H1 (cell line): ENCODE results near the gene NUMB. TPM values are rescaled to one million over a fixed set of nuclear protein-coding genes. Genes with fewer than 3 reads are reported as not detected.

ENCODE experiments used
- NANOG ChIP-seq: IDR thresholded peaks from 2 replicates; pipeline ENCODE4 v1.6.1; 2011; ENCODE audit warnings: low read length, low read depth, mild to moderate bottlenecking, inconsistent platforms; ENCODE audit not compliant: insufficient read depth, poor library complexity, severe bottlenecking
- polyA plus RNA-seq, 7 experiments: library from polyadenylated mRNA; depleted of rRNA in 3 of 7; stranded (reverse) in 5 of 7; unstranded in 2 of 7; fragments of >200 nt in 5 of 7; fragments of 200-250 nt in 2 of 7; gene quantifications; 1 replicate in 5 of 7; 2 replicates in 1 of 7; 4 replicates in 1 of 7; pipeline versions ENCODE4 v1.2.1 to v1.2.3, GENCODE V29; 2011 to 2013; ENCODE audit warnings: missing spikeins in 2 of 7, mixed read lengths in 2 of 7
- total RNA-seq: library from RNA; stranded (reverse); fragmentation: NEBNext Ultra II Directional; extraction: Animal tissue kit (Norgen Biotek cat#: 25700); gene quantifications from 2 replicates; pipeline ENCODE4 v1.2.1, GENCODE V29; 2021

Gene NUMB
- total and polyA plus RNA-seq, 2 of the 8 experiments (the other 6 are each of a cell fraction or from before 2014, with no cell fraction given) = 54.3 to 78.1 TPM

DNA sequence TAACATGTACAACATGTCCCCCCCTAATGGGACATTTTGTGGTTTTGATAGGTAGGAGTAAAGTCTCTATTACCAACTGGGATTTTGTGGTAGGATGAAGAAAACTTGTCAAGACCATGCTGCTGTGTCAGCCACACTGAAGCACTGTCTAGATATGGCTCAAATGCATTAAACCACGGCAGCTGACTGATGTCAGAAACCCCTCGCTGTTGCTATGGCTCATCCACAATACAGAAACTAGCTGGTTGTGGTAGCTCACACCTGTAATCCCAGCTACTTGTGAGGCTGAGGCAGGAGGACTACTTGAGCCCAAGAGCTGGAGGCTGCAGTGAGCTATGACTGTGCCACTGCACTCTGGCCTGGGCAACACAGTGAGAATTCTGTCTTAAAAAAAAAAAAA is 181.0 kb downstream of the NUMB start (continued):
- no peak for TF ChIP-seq NANOG
